Endothelial cell of umbilical vein (primary cell): ENCODE measurements around the gene ATXN7L1. TPM values are rescaled to one million over a fixed set of nuclear protein-coding genes. Genes with fewer than 3 reads are reported as not detected.

Experiments
- BruUV-seq: library from RNA; stranded (reverse); fragments of 400-500 nt; replicated peaks from 2 replicates; lab custom pipeline; 2021; lab: Mats Ljungman, UMichigan
- CTCF ChIA-PET: fragments of 300-600, 350-600 bp; sonication (Branson Sonifier 250); formaldehyde crosslinking; loops from one replicate; lab custom pipeline; 2021; ENCODE audit warnings: antibody characterized with exemption, inconsistent platforms; lab: Charles Lee
- POLR2A ChIA-PET: fragments of 300-600, 350-600 bp; sonication (Branson Sonifier 250); formaldehyde crosslinking; loops from one replicate; lab custom pipeline; 2021; ENCODE audit warnings: antibody characterized with exemption, inconsistent platforms; lab: Charles Lee
- DNase-seq: peaks from one replicate; pipeline ENCODE4 v3.0.0-alpha.2; 2011; ENCODE audit warnings: low read depth, low spot score
- FAIRE-seq: peaks from 2 replicates; lab custom pipeline; 2011; peaks lifted over from hg19 to GRCh38; lab: Jason Lieb, UNC
- H2AFZ ChIP-seq: 2 replicates; pipeline ENCODE4 v1.6.0; 2012; ENCODE audit warnings: low read depth, low read length, control low read depth, inconsistent platforms
- H3K27ac ChIP-seq: 2 replicates; pipeline ENCODE4 v1.5.1; 2011; ENCODE audit warnings: low read depth, mild to moderate bottlenecking, control low read depth, low read length, moderate library complexity; ENCODE audit not compliant: insufficient read depth
- H3K27me3 ChIP-seq, 2 experiments: 2 replicates each; pipeline versions ENCODE4 v1.6.0 to v1.6.1; 2011; ENCODE audit warnings: low read length in 2 of 2, mixed read lengths in 1 of 2; ENCODE audit not compliant: control insufficient read depth in 2 of 2, insufficient read depth in 2 of 2
- H3K36me3 ChIP-seq, 2 experiments: 2 replicates in 1 of 2; 3 replicates in 1 of 2; pipeline ENCODE4 v1.5.1; 2011; ENCODE audit warnings: low read length in 2 of 2, mild to moderate bottlenecking in 1 of 2, moderate library complexity in 1 of 2; ENCODE audit not compliant: control insufficient read depth in 2 of 2, insufficient read depth in 2 of 2; ENCODE audit errors: extremely low read depth in 1 of 2
- H3K4me1 ChIP-seq: 3 replicates; pipeline ENCODE4 v1.5.1; 2011; ENCODE audit warnings: mild to moderate bottlenecking, low read length; ENCODE audit not compliant: control insufficient read depth, insufficient read depth; ENCODE audit errors: extremely low read depth
- H3K4me2 ChIP-seq: 2 replicates; pipeline ENCODE4 v1.6.1; 2011; ENCODE audit warnings: low read length, control low read depth, mixed read lengths; ENCODE audit not compliant: insufficient read depth
- H3K4me3 ChIP-seq, 3 experiments: fragments of 200-600 bp in 1 of 3; sonication (generic), shearing (Covaris generic) in 1 of 3; replicated peaks in 1 of 3; 2 replicates each; pipeline ENCODE4 v1.5.1; 2011 to 2016; ENCODE audit warnings: control low read depth in 3 of 3, low read length in 3 of 3, mild to moderate bottlenecking in 2 of 3, inconsistent platforms in 1 of 3, low read depth in 1 of 3, moderate library complexity in 1 of 3; ENCODE audit not compliant: insufficient read depth in 1 of 3
- H3K79me2 ChIP-seq: 2 replicates; pipeline ENCODE4 v1.6.0; 2012; ENCODE audit warnings: low read length, inconsistent platforms; ENCODE audit not compliant: control insufficient read depth, insufficient read depth
- H3K9ac ChIP-seq: replicated peaks from 2 replicates; pipeline ENCODE3; 2011; ENCODE audit warnings: low read length, control low read depth; ENCODE audit not compliant: insufficient read depth; ENCODE audit errors: extremely low read depth
- H3K9me1 ChIP-seq: replicated peaks from 3 replicates; pipeline ENCODE4 v1.6.0; 2011; ENCODE audit warnings: mild to moderate bottlenecking, low read length; ENCODE audit not compliant: control insufficient read depth, insufficient read depth; ENCODE audit errors: extremely low read depth
- H3K9me3 ChIP-seq: replicated peaks from 2 replicates; pipeline ENCODE4 v1.5.1; 2012; ENCODE audit warnings: low read length, inconsistent platforms; ENCODE audit not compliant: control insufficient read depth, insufficient read depth
- H4K20me1 ChIP-seq: replicated peaks from 2 replicates; pipeline ENCODE3; 2011; ENCODE audit warnings: mild to moderate bottlenecking, low read length; ENCODE audit not compliant: control insufficient read depth, insufficient read depth; ENCODE audit errors: extremely low read depth
- CTCF ChIP-seq, 2 donors: IDR thresholded peaks; 1 replicate in 1 of 2; 2 replicates in 1 of 2; pipeline ENCODE4 v1.5.1; 2011; ENCODE audit warnings: low read length in 2 of 2, mild to moderate bottlenecking in 2 of 2, moderate library complexity in 2 of 2, control low read depth in 1 of 2, inconsistent platforms in 1 of 2, low read depth in 1 of 2; ENCODE audit not compliant: insufficient read depth in 1 of 2; ENCODE audit errors: extremely low read depth in 1 of 2
- EZH2 ChIP-seq: IDR thresholded peaks from 2 replicates; pipeline ENCODE4 v1.6.1; 2012; ENCODE audit warnings: borderline replicate concordance, low read depth, mild to moderate bottlenecking, moderate library complexity, low read length, inconsistent platforms; ENCODE audit not compliant: severe bottlenecking
- FOS ChIP-seq: IDR thresholded peaks from 2 replicates; pipeline ENCODE4 v1.6.1; 2011; ENCODE audit warnings: mild to moderate bottlenecking, low read length, moderate library complexity, borderline replicate concordance; ENCODE audit not compliant: insufficient read depth
- GATA2 ChIP-seq: IDR thresholded peaks from 2 replicates; pipeline ENCODE4 v1.7.0; 2011; ENCODE audit warnings: low read depth, mild to moderate bottlenecking, moderate library complexity, mixed read lengths, low read length; ENCODE audit not compliant: insufficient read length, insufficient read depth
- JUN ChIP-seq: IDR thresholded peaks from 2 replicates; pipeline ENCODE4 v1.6.1; 2011; ENCODE audit warnings: borderline replicate concordance, low read depth; ENCODE audit not compliant: insufficient read length, insufficient read depth
- MYC ChIP-seq: IDR thresholded peaks from one replicate; pipeline ENCODE4 v1.6.1; 2011; ENCODE audit warnings: mild to moderate bottlenecking, low read depth, low read length
- POLR2A ChIP-seq: IDR thresholded peaks from 2 replicates; pipeline ENCODE4 v1.6.1; 2012; ENCODE audit warnings: low read depth, mild to moderate bottlenecking, control low read depth, low read length
- POLR2AphosphoS5 ChIP-seq: IDR thresholded peaks from 2 replicates; pipeline ENCODE4 v1.6.1; 2012; ENCODE audit warnings: low read depth, mild to moderate bottlenecking, control low read depth, low read length, moderate library complexity; ENCODE audit not compliant: insufficient read depth
- dilution Hi-C: fragments of 300-500 bp; cut with MboI; formaldehyde crosslinking; loops from one replicate; pipeline ENCODE4 v1.15.0; 2019; ENCODE audit warnings: low sequenced_read_pairs; ENCODE audit not compliant: extremely low pct_ligation_motif_present
- intact Hi-C: fragments of 100-400 bp; cut with micrococcal nuclease; formaldehyde crosslinking; loops from one replicate; pipeline ENCODE4 v1.10.0; 2022
- polyA plus RNA-seq, 4 experiments: library from polyadenylated mRNA; depleted of rRNA in 3 of 4; stranded (reverse) in 3 of 4; unstranded in 1 of 4; fragments of >200 nt; gene quantifications; 2 replicates each; pipeline versions ENCODE4 v1.2.1 to v1.2.3, GENCODE V29; 2011 to 2012; ENCODE audit warnings: missing spikeins in 1 of 4
- total RNA-seq: library from RNA; stranded (reverse); gene quantifications from 2 replicates; pipeline ENCODE4 v1.2.3, GENCODE V29; 2021
- TF ChIP-seq, protein P1 (sequence below): IDR thresholded peaks from 2 replicates; pipeline ENCODE4 v1.6.1; 2011; ENCODE audit not compliant: insufficient read depth, insufficient read length

The ATXN7L1 gene
- total and polyA plus RNA-seq, 2 donors (not counting 3 experiments of a cell fraction or from before 2014, with no cell fraction given), result 4.6 to 15.6 TPM

DNA sequence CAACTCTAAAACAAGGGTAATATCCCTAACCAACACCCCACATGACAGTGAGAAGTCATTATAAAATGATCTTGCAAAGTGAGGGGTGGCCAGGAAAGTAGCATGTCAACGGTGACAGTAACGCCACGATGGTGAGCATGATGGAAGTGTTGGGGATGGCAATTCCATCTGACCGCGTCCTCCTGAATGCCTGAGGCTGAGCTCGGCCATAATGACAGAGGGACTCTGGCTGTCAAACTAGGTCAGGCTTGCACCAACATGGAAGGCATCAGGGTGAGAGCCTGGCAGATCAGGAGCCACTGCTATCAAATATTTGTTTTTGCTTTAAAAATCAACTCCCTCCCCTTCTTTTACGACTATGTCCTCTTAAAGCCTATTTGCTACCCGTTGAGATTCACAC is 239.4 kb downstream of the ATXN7L1 start:
- no TSS peak for BruUV-seq
- Histone ChIP-seq H3K4me1 (no peaks in the 10 kb centered on the region), H3K9me1 (no peaks in the 10 kb centered on the region), H3K36me3 (peaks cover 0 to 18% of the 10 kb centered on the region in 2 experiments), H3K4me3 (no peak overlapping the region), H3K27me3 (no peaks in the 10 kb centered on the region), H3K27ac (no peak overlapping the region), H3K4me2 (no peak overlapping the region), H4K20me1 (no peaks in the 10 kb centered on the region), H3K9me3 (no peaks in the 10 kb centered on the region), H3K9ac (no peak overlapping the region), H2AFZ (no peak overlapping the region), H3K79me2 (no peaks in the 10 kb centered on the region)
- POLR2A ChIA-PET, result no interaction called here
- TF ChIP-seq EZH2, result no peak
- no peak for TF ChIP-seq POLR2A
- no peak for TF ChIP-seq GATA2
- TF ChIP-seq POLR2AphosphoS5, result no peak
- TF ChIP-seq, protein P1, sequence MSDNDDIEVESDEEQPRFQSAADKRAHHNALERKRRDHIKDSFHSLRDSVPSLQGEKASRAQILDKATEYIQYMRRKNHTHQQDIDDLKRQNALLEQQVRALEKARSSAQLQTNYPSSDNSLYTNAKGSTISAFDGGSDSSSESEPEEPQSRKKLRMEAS, result no peak
- no peak for TF ChIP-seq FOS
- TF ChIP-seq CTCF (IDR thresholded peaks at IDR 0.05; ENCODE audit: extremely low read depth in 1 of 2, insufficient read depth in 1 of 2, low read depth in 1 of 2, low read length in 2 of 2), result no peak
- TF ChIP-seq JUN, result no peak
- TF ChIP-seq MYC, result no peak
- dilution Hi-C loops (no loop called here), intact Hi-C loops (no loop called here)
- no peak for DNase-seq
- CTCF ChIA-PET, result interaction anchor here (0.8 to 2.2 kb wide), 2 partner anchors 11 to 14 kb away, joined by 3 to 5 read pairs; no protein-coding TSS in a partner anchor
- FAIRE-seq, result no peak
